COLO668 (cell line): ENCODE measurements around the gene BANF2.
"Not testable (repeated sequence)": the region's sequence is repeated elsewhere in the genome, so short reads cannot be mapped to it uniquely, and the experiment has no call there.

Experiments used
- DNase-seq: peaks from one replicate; lab custom pipeline; 2025; ENCODE audit not compliant: unreplicated experiment; lab: John Stamatoyannopoulos, UW

BANF2 gene

DNA sequence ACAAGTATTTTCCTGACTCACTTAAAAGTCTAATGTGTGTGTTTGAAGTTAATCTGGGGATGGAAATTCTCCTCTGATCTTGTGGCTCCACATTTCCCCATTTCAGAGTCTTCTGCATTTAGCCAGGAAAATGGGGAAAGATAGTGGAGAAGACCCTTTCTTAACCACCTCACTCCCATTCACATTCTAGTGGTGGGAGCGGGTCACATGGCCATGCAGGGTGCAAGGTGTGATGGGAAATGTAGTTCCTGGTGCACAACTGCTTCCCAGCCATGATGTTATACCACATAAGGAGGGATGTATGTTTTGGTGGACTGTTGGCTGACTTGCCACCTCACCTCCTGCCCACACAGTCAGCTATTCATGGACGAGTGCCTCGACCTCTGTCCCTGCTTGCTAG is 61.8 kb downstream of the BANF2 start:
- DNase-seq, result no peak

DNA sequence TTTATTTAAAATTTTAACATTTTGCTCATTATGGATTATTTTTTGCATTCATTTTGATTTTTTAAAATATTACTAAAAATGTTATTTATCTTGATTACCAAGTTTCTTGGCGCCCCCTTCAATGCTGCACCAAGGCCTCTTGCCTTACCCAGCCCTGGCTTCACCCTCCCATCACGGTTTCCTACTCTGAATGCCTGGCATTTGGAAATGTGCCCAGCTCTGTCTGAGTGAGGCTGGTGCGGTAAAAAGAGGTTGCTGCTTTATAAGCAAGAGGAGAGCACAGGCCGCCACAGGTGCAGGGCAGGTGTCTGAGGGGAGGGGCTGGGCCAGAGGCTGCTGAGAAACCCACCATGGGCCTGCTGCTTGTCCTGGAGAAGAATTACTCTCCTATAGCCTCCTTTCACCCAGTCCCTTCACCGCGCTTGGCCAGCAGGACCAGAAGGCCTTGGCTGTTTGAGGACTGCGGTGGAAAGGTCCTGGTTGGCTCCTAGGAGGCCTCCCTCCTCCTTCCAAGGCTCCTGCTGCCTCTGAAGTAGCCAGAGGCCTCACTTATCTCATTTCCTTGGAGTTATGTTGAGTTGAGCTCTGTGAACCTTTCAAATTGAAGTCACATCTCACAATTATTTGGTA is 62.6 kb downstream of the BANF2 start:
- no peak for DNase-seq

- no peak for DNase-seq
Observed at GRCh38 chr20:17762873-17763557, 63.2 kb downstream of the BANF2 start.

DNA sequence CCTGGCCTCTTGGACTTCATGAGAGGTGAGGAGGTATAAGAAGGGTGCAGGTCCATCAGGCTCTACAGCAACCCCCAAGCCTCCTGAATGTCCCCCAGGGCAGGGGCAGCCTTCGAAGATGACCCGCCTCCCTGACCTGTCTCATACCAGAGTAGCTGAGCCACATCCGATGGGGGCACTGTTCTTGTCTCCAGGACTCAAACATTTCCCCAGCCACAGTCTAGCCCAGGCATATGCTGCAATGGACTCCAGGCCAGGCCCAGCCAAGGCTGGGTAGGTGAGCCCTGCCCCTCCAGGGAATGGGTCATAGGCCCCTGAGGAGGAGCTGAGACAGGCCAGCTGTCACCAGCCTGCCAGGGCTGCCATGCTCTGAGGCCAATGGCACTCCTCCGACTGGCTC is 65.3 kb downstream of the BANF2 start:
- no peak for DNase-seq

DNA sequence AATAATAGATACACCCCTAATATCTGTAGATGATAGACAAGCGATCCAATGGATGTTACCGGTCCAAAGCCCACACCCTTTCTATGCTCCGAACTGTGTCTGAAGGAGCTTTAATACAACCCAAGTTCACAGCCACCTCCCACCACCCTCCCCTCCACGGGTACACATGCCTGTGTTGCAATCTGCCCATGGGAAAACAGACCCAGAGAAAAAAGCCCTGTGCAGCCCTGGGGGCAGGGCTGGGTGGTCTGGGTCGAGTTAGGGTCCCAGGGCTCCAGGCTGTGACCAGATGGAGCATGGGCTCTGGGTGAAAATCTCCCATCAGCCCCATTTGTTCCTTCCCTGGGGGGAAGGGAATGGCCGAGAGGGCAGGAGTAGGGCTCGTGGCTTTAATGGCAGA is 65.8 kb downstream of the BANF2 start:
- no peak for DNase-seq

GRCh38 chr20:17766226-17766625 is 66.5 kb downstream of the BANF2 start:
- no peak for DNase-seq

GRCh38 chr20:17767624-17768023 is 67.9 kb downstream of the BANF2 start:
- no peak for DNase-seq

DNA sequence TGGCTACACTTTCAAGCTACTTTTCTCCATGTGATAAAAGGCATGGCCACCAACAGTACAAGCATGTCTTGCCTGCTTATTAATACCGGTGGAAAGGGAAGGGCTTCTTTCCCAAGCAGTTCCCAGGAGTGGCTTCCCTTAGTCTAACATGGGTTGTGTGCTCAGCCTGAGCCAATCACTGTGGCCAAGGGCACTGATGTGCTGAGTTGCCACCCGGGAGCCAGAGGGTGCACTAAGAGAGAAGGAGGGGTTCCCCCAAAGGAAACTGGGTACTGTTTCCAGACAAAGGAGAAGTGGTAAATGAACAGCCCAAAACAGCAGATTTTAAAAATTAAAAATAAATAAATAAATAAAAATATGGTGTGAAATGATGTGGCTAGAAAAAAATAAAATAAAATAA is 68.5 kb downstream of the BANF2 start:
- no peak for DNase-seq

DNA sequence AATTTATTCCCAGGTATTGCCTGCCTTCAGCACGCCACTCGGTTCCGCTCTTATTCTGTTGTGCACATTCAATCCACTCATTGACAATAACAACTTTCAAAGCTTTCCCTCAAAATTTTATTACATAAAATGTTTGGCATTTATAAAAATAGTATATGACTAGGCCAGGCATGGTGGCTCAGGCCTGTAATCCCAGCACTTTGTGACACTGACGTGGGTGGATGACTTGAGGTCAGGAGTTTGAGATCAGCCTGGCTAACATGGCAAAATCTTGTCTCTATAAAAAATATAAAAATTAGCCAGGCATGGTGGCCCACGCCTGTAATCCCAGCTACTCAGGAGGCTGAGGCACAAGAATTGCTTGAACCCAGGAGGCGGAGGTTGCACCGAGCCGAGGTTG is 70.0 kb downstream of the BANF2 start:
- not testable (repeated sequence) for DNase-seq

GRCh38 chr20:17771206-17772004 is 71.6 kb downstream of the BANF2 start:
- no peak for DNase-seq

- DNase-seq, result no peak
Observed at GRCh38 chr20:17772005-17772343, 72.2 kb downstream of the BANF2 start.

DNA sequence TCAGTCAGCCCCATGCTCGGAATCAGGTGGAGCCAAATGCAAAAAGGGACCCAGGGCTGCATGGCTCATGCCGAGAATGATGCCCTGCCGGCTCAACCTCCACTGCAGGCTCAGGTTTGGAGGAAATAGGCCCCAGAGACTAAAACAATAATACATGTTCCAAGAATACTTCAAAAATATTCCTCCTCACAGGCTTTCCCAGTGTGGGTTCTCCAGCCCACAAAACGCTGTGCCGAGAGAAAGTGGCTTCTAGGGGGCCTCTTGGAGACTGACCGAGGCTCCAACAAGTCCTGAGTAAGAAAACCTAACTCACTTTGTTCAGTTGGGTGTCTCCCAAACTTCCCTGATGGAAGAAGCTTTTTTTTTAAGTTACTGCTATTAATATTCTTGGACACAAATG is 73.9 kb downstream of the BANF2 start:
- DNase-seq, result no peak

DNA sequence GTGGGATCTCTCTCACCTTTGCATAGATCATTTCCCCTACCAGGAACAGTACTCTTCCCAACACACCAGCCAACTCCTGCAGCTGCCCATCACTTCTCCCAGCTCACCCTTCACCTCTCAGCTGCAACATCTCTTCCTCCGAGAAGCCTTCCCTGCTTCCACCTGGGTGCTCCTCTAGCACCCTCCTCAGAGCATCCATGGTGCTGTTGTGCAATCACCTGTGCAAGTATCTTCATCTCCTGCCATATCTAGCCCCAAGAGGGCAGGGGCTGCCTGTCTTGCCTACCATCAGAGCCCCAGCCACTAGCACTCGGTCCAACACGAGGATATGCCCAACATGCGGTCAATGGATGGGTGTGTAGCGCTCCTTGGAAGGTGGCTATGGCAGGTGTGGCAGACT is 75.8 kb downstream of the BANF2 start:
- no peak for DNase-seq

GRCh38 chr20:17776551-17776950 is 76.8 kb downstream of the BANF2 start:
- no peak for DNase-seq

GRCh38 chr20:17779011-17779410 is 79.2 kb downstream of the BANF2 start:
- not testable (repeated sequence) for DNase-seq

DNA sequence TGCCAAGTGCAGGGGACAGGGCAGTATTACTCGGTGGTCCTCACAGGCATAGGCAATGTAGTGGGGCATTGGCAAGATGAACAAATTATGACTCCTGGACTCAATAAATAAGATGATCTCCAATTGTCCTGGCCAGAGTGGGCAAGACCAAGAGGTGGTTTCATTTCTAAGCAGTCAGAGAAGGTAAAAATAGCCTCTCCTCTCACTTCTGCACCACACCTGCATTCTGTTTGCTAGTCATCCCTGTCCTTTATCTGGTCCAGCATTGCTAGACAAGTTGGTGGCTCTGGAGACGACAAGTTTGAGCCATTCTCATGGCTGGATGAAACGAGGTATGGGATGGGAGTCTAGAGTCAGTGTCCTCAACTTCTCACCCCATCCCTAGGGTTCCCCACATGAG is 83.0 kb downstream of the BANF2 start:
- DNase-seq, result no peak

- DNase-seq, result no peak
Observed at GRCh38 chr20:17783671-17784070, 83.9 kb downstream of the BANF2 start.

DNA sequence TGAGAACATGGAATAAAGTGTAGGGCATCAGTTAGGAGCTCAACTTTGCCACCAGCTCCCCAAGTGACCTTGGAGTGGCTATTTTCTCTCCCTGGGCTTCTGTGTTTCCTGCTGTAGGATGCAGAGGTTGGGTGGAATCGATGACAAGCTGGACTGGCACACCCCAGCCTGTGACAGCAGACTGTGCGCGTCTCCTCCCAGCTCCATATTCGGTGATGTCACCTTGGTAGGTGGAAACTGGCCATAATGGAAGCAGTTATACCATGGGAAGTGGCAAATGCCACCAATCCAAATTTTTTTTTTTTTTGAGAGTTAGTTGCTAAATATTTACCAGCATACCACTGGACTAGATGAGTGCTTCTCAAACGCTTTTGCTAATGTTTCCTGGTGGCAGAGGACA is 85.2 kb downstream of the BANF2 start:
- DNase-seq, result no peak
